ENCODE results near the gene DMBX1.

The DMBX1 gene

GRCh38 chr1:46483589-46483988, 6.0 kb upstream of the DMBX1 start:
- no peak for DNase-seq (ENCODE audit: low read depth, low spot score)

GRCh38 chr1:46484783-46485490, 4.7 kb upstream of the DMBX1 start:
- no peak for DNase-seq (ENCODE audit: low read depth, low spot score)

DNA sequence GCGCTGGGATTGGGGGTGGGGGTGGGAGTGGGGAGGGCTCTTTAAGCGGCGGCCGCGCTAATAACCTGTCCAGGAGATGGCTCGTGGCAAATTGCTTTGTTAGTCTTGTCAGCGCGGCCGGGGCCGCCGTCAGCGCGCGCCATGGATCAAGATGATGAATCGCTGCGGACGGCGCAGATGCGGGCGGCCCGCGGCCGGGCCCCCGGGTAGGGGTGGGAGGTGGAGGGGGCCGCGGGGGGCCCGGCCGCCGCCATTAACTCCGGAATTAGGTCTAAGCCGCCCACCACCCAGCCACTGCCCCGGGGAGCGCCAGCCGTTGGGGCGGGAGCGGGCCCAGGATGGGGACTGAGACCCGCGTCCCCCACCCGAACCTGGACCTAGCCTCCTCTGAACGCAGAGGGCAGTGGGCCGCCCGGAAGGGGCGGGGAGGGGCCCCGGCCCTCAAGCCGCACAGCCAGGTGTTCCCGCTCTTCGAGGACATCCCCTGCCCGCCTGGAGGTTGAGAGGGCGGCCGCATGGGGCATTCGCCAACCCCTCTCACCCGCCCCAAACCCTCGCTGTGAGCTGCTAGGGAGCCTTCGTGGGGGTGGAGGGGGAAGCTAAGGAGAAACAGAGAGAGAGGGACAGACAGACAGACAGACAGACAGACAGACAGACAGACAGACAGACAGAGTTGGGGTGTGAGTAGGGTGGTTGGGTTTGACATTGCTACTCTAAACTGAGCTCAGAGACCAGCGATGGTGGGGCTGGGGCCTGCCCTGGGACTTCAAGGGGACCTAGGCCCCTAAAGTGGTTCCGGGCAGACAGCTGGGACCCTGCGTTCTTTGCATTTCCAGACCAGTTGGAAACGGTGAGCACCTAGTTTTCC, 3.8 kb upstream of the DMBX1 start:
- no peak for DNase-seq (ENCODE audit: low read depth, low spot score)

DNA sequence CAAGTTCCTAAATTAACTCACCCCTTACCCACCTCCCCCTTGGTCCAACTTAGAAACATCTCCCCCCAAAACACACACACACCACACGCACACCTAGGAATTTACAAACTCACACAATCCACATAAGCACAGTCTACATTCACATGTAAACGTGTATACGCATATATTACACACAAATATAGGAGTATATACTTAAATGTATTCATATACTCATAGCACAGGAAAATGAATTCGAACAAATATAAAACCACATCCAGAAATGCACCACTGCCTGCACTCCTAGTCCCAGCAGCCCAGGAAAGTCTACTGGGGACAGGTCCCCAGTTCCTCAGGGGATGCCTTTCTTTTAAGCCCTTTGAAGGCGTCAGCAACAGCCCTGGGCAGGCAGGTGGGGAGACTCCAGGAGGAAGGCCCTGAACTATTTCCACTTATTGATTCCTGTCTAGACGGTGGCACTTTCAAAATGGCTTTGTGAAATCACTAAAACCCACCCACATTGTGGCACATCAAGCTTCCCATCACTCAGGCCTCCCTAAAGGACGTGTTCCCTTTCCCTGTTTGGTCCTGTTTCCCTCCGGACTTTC, 3.1 kb upstream of the DMBX1 start:
- DNase-seq (ENCODE audit: low read depth, low spot score), result no peak

DNA sequence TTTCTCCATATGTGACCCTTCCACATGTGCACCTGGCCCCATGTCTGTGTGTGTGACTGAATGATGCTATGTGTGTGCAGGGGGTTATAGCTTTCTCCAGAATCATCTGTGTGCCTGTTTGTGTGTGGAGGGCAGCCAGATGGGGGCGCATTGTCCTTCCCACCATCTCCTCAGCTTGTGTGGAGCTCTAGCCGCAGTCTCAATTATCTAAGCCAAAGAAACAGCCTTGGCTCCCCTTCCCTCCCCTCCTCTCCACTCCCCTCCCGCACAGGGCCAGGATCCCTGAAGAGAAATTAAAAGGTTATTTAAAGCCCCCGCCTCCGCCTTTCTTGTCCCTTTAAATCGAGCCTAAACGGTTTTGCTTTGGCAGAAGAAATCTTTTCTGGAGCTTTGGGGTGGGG, 1.8 kb upstream of the DMBX1 start:
- DNase-seq (ENCODE audit: low read depth, low spot score), result no peak

- DNase-seq (ENCODE audit: low read depth, low spot score), result no peak
Observed at GRCh38 chr1:46488343-46489168, 1.1 kb upstream of the DMBX1 start.

DNA sequence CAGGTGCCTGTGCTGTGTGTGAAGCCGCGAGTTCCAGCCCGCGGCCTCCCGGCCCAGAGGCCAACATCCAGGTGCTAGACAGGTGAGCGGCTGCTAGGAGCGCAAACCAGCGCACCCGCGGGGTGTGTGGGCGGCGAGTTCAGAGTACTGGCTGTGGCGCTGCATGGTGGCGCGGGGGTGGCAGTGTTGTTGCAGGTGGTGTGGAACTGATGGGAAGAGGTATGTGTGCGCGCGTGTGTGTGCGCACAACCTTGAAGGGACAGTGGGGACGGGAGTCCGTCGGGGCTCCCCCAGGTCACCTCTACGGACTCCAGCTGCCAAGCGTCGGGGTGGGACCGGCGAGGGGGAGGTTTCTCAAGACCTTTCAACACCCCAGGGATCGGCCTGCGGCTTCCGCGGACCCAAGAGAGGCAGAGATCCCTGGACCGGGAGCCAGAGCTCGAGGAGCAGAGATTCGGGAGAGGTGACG, 433 bp upstream of the DMBX1 start:
- DNase-seq (ENCODE audit: low read depth, low spot score), result no peak

DNA sequence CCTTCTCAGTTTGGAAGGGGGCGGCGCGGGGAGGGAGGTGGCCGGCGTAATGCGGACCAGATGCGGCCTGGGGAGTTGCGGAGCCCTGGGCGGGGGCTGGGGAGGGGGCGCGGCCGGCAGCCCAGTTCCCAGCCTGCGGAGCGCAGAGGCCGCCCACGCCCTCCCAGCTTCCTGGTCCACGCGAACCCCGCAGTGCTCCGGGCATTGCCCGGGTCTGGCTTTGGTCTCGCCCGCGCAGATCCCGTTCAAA, 695 bp downstream of the DMBX1 start:
- DNase-seq (ENCODE audit: low read depth, low spot score), result no peak

DNA sequence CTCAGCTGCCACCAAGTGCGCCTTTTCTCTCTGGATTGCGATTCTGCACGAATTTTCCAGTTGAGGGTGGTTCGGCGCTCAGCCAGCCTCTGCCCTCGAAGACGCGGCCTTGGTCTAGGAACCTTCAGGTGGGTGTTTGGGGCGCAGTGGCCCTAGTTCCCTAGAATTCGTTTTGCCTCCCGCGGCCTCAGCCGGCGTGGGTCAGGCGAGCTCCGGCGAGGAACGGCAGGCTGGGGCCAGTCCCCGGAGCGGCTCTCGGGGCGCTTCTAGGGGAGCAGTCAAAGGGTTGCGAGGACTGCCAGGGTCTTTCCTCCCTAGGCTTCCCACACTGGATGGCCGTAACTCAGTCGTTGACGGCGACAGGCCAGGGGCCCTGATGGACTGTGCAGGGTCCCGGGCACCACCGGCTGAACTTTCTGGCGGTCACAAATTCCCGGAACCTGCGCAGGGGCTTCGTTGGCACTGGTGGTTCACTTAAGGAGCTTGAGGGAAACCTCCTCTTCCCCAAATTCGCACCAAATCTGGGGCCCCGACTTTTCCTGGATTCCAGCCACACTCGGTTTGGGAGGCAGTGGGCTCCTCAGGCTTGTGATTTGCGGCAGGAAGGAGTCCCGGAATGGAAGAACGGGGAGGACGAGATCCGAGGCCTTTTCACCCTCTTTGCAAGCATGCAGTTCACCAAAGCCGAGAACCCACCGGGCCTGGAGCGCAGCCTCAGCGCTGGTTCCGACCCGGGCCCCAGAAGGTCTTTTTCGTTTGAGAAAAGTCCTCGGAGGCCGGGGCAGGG, 1.2 kb downstream of the DMBX1 start:
- no peak for DNase-seq (ENCODE audit: low read depth, low spot score)

DNA sequence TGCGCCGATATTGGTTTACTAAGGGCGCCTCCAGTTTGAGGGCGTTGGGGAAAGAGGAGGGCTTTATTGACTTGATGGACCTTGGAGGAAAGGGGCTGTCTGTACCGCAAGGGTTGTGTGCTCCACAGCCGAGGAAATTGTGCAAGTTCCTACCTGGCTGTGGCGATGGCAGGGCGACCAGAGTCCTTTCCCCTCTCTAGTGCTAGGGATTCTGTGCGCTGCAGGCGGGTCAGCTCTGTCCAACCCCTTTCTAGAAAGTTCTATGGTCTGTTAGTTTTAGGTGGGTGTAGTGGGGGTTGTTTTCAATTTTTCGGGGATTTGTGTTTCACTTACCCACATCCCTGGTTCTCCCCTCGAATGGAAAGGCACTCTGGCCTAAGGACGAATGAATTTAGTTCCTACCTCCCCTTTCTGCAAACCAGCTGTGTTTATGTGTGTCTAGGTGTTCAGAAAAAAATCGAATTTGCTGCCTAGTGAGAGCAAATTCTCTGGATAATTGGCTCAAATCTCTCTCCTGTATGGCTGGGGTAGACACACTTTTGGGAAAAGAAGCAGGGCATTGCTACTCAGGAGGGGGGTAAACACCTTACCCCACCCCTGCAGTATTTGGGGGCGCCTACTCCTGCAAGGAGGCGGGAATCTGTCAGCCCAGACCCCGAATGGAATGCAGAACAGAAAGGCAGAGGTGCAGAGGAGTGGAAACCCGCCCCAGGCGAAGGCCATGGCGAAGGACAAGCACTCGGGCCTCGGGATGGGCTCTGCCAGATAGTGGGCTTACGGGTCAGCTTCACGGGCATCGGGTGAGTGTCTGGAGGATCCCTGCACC, 2.0 kb downstream of the DMBX1 start:
- DNase-seq (ENCODE audit: low read depth, low spot score), result no peak

DNA sequence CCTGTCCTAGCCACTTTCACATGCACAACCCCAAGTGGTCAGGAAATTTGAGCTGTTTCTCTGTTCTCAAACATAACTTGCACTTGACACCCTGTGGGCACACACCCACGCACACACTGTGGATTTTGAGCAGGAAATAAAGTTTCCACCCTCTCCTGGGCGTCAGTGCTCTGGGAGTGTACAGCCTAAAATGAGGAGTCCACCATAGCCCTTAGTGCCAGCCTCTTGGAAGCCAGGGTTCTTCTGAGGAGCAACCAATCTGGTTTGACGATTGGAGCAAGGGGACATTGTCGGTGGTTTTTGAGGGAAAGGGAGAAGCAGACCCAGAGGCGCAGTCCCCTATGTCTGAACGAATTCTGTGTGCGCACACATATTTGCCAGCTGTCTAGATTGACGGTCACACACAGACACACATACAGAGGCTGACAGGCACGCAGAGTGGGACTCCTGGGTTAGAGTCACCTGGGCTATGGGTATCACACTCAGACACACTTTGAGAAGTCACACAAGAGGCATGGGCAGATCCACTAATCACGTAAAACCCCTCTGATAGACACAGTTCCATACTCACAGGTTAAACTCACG, 2.7 kb downstream of the DMBX1 start:
- no peak for DNase-seq (ENCODE audit: low read depth, low spot score)

GRCh38 chr1:46492871-46493270, 3.2 kb downstream of the DMBX1 start:
- no peak for DNase-seq (ENCODE audit: low read depth, low spot score)

GRCh38 chr1:46493316-46494032, 3.8 kb downstream of the DMBX1 start:
- DNase-seq (ENCODE audit: low read depth, low spot score), result no peak

GRCh38 chr1:46494910-46495309, 5.3 kb downstream of the DMBX1 start:
- DNase-seq (ENCODE audit: low read depth, low spot score), result no peak

DNA sequence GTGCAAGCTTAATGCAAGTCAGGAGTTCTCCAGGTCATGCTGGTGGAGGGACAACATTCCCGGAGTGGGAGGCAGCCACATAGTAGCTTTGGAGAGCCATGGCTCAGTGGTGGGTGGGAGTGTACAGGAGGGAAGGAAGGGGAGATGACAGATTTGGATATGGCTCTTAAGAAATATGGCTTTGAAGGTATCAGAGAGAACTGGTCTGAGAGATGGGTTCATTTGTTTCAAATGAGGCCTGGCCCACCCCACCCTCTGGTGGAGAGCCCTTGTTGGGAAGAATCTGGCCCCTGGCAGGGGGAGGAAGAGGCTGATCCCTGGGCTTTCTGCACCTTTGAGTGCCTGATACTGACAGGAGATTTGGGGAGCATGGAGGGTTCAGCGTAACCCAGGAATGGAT, 6.1 kb downstream of the DMBX1 start:
- no peak for DNase-seq (ENCODE audit: low read depth, low spot score)

DNA sequence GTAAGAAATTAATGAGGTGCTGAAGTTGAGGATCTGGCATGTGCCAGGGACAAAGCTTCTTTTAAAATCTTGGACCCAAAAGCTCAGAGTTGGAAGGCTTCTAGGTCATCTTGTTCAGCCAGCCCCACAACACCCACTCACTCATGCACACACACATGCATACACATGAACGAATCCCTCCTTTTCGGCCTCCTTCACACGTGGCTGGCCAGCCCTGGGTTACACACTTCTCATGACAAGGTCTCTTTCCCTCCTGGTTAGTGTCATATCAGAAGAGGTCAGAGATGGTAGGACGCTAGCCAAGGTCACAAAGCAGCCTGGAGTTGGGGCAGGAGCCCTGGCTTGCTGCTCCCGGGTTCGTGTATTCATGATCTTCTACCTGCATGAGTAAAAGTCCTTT, 6.9 kb downstream of the DMBX1 start:
- DNase-seq (ENCODE audit: low read depth, low spot score), result no peak

GRCh38 chr1:46497020-46497419, 7.4 kb downstream of the DMBX1 start:
- DNase-seq (ENCODE audit: low read depth, low spot score), result no peak

DNA sequence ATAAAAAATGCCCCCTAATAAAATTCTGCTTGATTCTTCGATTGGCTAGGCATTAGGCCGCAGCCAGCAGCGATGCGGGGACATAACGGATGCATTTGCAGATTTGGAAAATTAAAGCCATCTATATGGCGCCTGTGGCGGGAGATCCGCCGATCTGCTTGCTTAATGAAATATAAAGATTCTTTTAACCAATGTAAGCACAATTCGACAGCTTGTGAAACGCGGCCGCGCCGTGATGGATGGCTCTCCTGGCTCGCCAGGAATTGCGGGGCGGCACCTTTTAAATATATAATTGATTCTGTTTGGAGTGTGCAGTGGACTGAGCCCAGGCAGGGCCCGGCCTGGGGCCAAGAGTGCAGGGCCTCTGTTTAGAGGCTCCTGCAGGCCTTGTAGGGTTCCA, 8.0 kb downstream of the DMBX1 start:
- DNase-seq (ENCODE audit: low read depth, low spot score), result no peak

- DNase-seq (ENCODE audit: low read depth, low spot score), result no peak
Observed at GRCh38 chr1:46501528-46501927, 11.9 kb downstream of the DMBX1 start.
